ENCODE results near the gene PIGU.

The PIGU gene

DNA sequence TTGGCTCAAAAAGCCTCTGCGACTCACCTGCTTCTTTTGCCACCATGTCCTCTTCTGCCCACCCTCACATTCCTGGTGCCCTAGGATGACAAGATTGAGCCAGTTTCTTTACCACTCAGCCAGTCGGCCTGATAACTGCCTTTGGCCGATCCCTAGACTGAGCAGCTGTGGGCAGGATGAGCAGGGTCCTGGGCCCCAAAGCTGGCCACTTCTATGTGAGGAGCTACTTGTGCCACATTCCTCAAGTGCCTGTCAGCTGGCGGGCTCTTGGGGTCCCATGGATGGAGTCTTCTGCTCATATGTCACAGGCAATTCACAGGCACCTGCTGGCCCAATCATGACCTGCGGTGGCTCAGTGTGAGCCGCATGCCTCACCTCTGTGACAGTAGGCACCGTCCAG is 144.1 kb downstream of the PIGU start:
- Mint-ChIP-seq H3K36me3 (ENCODE audit: insufficient read depth) (peaks cover 44% of the 10 kb centered on the region), H3K27ac (ENCODE audit: low read depth) (no peak overlapping the region), H3K9me3 (no peaks in the 10 kb centered on the region), H3K27me3 (no peaks in the 10 kb centered on the region), H3K4me1 (peaks cover 25% of the 10 kb centered on the region), H3K4me3 (no peak overlapping the region)
- no peak for ATAC-seq (replicated peaks; ENCODE audit: extremely low read depth, poor library complexity, severe bottlenecking)
- no peak for DNase-seq (ENCODE audit: low spot score in 2 of 2)

DNA sequence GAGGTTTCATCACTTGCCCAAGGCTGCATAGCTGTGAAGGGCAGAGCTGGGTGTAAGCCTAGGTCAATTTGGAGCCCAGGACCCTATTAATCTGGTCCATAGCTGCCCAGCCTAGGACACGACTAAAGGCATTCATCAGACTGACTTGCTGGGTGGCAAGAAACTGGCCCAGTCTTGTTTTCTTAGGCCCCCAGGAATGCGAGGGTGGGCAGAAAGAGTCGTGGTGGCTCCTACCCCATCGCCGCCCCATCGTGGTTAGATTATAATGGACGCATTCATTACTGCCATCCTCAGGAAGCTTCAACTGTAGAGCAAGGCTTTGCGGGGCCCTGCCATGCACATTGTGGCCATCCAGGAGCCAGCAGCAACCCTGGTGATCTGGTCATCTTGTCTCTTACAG is 144.6 kb downstream of the PIGU start:
- no peak for ATAC-seq (replicated peaks; ENCODE audit: extremely low read depth, poor library complexity, severe bottlenecking)
- Mint-ChIP-seq H3K4me1 (peaks cover 25% of the 10 kb centered on the region), H3K4me3 (no peak overlapping the region), H3K36me3 (ENCODE audit: insufficient read depth) (peaks cover 46% of the 10 kb centered on the region), H3K9me3 (no peaks in the 10 kb centered on the region), H3K27ac (ENCODE audit: low read depth) (no peak overlapping the region), H3K27me3 (no peaks in the 10 kb centered on the region)
- DNase-seq (ENCODE audit: low spot score in 2 of 2): no peak

DNA sequence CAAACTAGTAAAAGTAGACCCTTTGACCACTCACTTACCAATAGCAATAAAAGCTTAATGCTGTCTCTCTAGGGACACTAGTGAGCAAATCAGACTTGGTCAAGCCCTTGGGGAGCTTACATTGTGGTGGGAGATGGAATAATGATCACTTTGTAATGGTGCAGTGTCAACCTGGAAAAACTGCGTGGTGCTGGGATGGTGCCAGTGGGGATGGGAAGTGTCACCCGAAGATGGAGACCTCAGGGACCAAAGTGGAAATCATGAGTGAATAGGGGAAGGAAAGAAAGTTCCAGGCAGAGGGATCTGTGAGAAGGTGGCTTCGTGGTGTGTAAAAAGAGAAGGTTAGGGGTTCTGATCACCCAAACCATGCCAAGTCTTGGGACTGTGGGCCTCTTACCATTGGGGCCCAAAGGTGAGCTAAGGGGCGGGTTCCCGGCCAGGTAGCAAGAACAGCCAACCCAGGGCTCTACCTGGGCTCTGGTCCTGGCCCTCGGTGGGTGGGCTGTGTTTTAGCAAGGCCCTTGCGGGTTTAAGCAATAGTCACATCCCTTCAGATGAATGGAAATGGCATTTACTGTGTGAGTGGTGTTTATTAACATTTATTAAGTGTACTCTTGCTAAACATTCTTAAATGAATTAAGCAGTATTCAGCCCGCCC is 145.2 kb downstream of the PIGU start:
- no peak overlapping the region for H3K4me3 Mint-ChIP-seq
- no peaks in the 10 kb centered on the region for H3K9me3 Mint-ChIP-seq
- DNase-seq (ENCODE audit: low spot score in 2 of 2) (no peak), ATAC-seq (replicated peaks; ENCODE audit: extremely low read depth, poor library complexity, severe bottlenecking) (no peak)
- H3K4me1 Mint-ChIP-seq: peaks cover 25% of the 10 kb centered on the region
- no peaks in the 10 kb centered on the region for H3K27me3 Mint-ChIP-seq
- peaks cover 49% of the 10 kb centered on the region for H3K36me3 Mint-ChIP-seq (ENCODE audit: insufficient read depth)
- peak overlapping the region; percentile 50 for H3K27ac Mint-ChIP-seq (ENCODE audit: low read depth)

DNA sequence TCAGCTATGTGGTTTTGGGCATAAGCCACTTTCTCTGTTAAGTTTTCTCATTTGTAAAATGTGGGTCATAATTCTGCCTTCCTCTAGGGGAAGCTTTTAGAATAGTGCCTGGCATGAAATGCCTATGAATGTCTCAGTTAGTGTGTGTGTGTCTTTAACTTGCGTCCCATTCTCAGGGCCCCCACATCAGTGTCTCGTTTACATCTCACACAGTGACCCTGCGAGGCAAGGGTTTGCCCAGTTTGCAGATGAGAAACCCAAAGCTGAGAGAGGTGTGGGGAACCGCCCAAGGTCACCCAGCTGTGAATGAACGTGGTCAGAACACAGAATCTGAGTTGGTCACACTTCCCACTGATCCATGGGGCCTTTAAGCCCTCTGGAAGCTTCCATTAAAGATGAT is 146.6 kb downstream of the PIGU start:
- ATAC-seq (replicated peaks; ENCODE audit: extremely low read depth, poor library complexity, severe bottlenecking): no peak
- H3K27ac Mint-ChIP-seq (ENCODE audit: low read depth): peak overlapping the region; percentile 29
- no peak overlapping the region for H3K4me3 Mint-ChIP-seq
- DNase-seq (ENCODE audit: low spot score in 2 of 2): no peak
- no peaks in the 10 kb centered on the region for H3K9me3 Mint-ChIP-seq
- peaks cover 34% of the 10 kb centered on the region for H3K4me1 Mint-ChIP-seq
- H3K27me3 Mint-ChIP-seq: no peaks in the 10 kb centered on the region
- H3K36me3 Mint-ChIP-seq (ENCODE audit: insufficient read depth): peaks cover 45% of the 10 kb centered on the region

DNA sequence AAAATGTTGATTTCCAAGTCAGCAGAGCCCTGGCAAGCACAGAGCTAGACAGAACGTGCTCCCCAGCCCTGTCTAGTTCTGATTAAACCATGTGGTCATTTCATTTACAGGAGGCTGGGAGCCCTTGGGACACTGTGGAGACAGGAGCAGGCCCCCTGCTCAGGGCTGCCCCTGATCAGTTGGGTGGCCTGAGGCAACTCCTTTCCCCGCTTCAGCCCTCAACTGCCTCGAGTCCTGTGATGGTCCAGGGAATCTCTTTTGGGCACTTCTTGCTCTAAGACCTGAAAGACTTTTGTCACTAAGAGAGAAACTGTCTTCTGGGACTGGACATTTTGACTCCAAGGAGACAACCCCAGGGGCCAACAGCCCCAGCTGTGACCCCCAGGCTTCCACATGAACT is 147.2 kb downstream of the PIGU start:
- H3K36me3 Mint-ChIP-seq (ENCODE audit: insufficient read depth): peaks cover 46% of the 10 kb centered on the region
- DNase-seq (ENCODE audit: low spot score in 2 of 2) (no peak), ATAC-seq (replicated peaks; ENCODE audit: extremely low read depth, poor library complexity, severe bottlenecking) (no peak)
- no peaks in the 10 kb centered on the region for H3K27me3 Mint-ChIP-seq
- no peak overlapping the region for H3K27ac Mint-ChIP-seq (ENCODE audit: low read depth)
- no peaks in the 10 kb centered on the region for H3K9me3 Mint-ChIP-seq
- H3K4me3 Mint-ChIP-seq: no peak overlapping the region
- H3K4me1 Mint-ChIP-seq: peaks cover 37% of the 10 kb centered on the region

DNA sequence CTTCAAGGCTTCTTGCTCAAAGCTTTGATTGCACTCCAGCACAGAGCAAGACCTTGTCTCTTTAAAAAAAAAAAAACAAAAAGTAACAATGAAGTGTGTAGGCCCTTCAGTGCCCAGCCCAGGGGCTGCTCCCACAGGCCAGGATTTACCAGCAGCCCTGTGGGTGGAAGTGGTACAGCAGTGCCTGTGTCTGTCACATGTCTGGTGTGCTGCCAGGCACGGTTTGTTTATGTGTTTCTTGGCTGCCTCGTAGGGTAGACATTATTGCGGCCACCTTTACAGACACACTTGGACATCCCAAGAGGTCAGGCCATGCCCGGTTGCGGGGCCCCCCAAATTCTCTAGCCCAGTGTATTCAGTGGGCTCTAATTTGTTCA is 148.0 kb downstream of the PIGU start:
- Mint-ChIP-seq H3K27ac (ENCODE audit: low read depth) (no peak overlapping the region), H3K9me3 (no peaks in the 10 kb centered on the region), H3K27me3 (no peaks in the 10 kb centered on the region), H3K36me3 (ENCODE audit: insufficient read depth) (peaks cover 41% of the 10 kb centered on the region), H3K4me3 (no peak overlapping the region), H3K4me1 (peaks cover 31% of the 10 kb centered on the region)
- DNase-seq (ENCODE audit: low spot score in 2 of 2): no peak
- no peak for ATAC-seq (replicated peaks; ENCODE audit: extremely low read depth, poor library complexity, severe bottlenecking)

DNA sequence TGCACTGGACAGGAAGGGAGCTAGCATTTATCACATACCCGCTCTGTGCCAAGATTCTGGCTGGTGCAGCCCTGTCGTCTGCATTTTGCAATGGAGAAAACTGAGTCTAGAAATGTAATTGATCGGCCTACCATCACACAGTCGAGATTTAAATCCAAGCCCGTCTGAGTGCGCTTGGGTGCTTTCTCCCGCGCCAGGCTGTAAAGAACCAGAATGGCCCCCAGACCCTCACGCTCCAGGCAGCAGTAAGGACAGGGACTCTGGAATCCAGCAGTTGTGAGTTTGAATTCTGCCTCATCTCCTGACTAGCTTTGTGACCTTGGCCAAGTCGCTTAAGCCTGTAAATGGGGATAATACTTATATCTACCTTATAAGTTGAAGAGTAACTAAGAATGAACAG is 149.9 kb downstream of the PIGU start:
- DNase-seq (ENCODE audit: low spot score in 2 of 2) (no peak), ATAC-seq (replicated peaks; ENCODE audit: extremely low read depth, poor library complexity, severe bottlenecking) (no peak)
- Mint-ChIP-seq H3K9me3 (no peaks in the 10 kb centered on the region), H3K27ac (ENCODE audit: low read depth) (no peak overlapping the region), H3K27me3 (no peaks in the 10 kb centered on the region), H3K4me1 (peaks cover 49% of the 10 kb centered on the region), H3K4me3 (no peak overlapping the region), H3K36me3 (ENCODE audit: insufficient read depth) (peaks cover 43% of the 10 kb centered on the region)

DNA sequence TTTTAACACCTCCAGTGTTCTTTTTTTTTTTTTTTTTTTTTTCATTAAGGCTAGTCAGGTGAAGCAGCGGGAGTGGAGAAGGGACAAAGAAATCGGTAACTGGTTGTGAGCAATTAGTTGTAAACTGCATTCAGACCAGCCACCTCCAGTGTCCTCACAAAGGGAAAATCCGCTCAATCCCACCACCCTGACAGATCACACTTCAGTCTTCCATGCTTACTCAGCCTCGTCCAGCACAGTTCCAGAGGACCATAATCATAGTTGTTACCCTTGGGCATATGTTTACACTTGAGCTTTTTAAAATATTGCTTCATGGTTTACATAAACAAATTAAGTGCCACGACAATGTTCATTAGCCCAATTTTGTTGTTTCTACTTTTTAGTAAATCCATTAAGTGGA is 150.4 kb downstream of the PIGU start:
- no peak overlapping the region for H3K27ac Mint-ChIP-seq (ENCODE audit: low read depth)
- no peaks in the 10 kb centered on the region for H3K27me3 Mint-ChIP-seq
- H3K4me3 Mint-ChIP-seq: no peak overlapping the region
- no peaks in the 10 kb centered on the region for H3K9me3 Mint-ChIP-seq
- ATAC-seq (replicated peaks; ENCODE audit: extremely low read depth, poor library complexity, severe bottlenecking) (no peak), DNase-seq (ENCODE audit: low spot score in 2 of 2) (no peak)
- H3K4me1 Mint-ChIP-seq: peaks cover 48% of the 10 kb centered on the region
- peaks cover 41% of the 10 kb centered on the region for H3K36me3 Mint-ChIP-seq (ENCODE audit: insufficient read depth)

DNA sequence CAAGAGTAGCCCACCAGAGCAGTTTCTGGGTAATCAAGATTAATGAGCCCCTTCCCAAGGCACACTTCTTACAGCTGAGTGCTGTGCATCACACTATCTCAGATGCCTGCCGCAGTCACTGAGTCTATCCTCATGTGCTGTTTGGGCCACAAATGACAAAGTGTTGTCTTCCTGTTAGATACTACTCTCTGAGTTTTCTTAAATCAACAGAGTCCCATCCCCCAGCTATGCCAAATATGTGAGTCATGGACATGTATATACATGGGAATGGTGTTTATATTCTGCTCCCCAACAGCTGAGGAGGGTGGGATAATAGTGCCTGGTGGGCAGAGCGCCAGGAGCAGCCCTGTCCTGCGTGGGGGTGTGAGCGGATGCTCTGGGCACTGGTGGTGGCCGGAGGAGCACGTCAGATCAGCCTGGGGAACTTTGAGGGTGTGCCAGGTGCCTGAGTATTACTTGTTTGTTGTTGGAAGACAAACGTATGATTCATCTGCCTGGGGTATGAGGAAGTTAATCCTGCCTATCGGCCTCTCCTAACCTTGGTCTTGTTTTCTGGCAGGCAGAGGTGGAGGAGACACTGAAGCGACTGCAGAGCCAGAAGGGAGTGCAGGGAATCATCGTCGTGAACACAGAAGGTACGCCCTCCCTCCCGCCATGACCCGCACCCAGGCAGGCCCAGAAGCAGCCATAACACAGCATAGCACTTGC is 151.0 kb downstream of the PIGU start:
- Mint-ChIP-seq H3K4me3 (no peak overlapping the region), H3K27ac (ENCODE audit: low read depth) (peak overlapping the region; percentile 68), H3K4me1 (peaks cover 42% of the 10 kb centered on the region), H3K9me3 (no peaks in the 10 kb centered on the region), H3K36me3 (ENCODE audit: insufficient read depth) (peaks cover 39% of the 10 kb centered on the region), H3K27me3 (no peaks in the 10 kb centered on the region)
- no peak for DNase-seq (ENCODE audit: low spot score in 2 of 2)
- no peak for ATAC-seq (replicated peaks; ENCODE audit: extremely low read depth, poor library complexity, severe bottlenecking)

DNA sequence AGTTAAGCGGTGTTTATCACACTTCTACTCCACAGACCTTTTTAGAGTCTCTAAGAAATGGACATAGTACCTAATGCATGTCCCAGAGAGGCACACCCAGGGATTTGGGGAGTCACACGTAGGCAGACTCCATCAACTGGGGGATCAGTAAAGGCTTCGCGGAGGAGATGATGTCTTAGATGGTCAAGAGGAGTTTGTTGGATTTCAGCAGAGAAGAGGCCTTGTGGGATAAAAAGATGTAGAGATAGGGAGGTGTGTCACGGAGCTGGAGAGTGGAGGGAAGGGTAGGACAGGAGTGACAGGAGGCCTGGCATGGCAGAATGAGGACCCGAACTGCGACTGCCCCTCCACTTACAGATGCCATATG is 151.6 kb downstream of the PIGU start:
- Mint-ChIP-seq H3K27ac (ENCODE audit: low read depth) (peak overlapping the region; percentile 68), H3K9me3 (no peaks in the 10 kb centered on the region), H3K4me3 (no peak overlapping the region), H3K36me3 (ENCODE audit: insufficient read depth) (peaks cover 35% of the 10 kb centered on the region), H3K4me1 (peaks cover 37% of the 10 kb centered on the region), H3K27me3 (no peaks in the 10 kb centered on the region)
- ATAC-seq (replicated peaks; ENCODE audit: extremely low read depth, poor library complexity, severe bottlenecking) (no peak), DNase-seq (ENCODE audit: low spot score in 2 of 2) (peak in 1 of 2 donors; percentile 6)

DNA sequence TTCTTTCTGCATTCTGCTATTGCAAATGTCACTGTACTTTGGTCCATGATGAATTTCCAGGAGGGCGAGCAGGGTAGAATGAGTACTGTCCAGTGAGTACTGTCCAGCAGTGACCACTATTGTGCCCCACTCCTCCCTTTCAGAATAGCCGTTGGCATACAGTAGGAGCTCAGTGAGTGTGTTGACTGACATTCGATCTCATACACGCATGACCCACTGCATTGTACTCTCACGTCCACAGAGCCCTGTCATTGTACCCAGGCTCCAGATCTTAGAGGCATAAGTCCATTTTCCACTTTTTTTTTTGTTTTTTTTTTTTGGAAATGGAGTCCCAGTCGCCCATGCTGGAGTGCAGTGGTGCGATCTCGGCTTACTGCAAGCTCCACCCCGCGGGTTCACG is 152.5 kb downstream of the PIGU start:
- peaks cover 30% of the 10 kb centered on the region for H3K36me3 Mint-ChIP-seq (ENCODE audit: insufficient read depth)

DNA sequence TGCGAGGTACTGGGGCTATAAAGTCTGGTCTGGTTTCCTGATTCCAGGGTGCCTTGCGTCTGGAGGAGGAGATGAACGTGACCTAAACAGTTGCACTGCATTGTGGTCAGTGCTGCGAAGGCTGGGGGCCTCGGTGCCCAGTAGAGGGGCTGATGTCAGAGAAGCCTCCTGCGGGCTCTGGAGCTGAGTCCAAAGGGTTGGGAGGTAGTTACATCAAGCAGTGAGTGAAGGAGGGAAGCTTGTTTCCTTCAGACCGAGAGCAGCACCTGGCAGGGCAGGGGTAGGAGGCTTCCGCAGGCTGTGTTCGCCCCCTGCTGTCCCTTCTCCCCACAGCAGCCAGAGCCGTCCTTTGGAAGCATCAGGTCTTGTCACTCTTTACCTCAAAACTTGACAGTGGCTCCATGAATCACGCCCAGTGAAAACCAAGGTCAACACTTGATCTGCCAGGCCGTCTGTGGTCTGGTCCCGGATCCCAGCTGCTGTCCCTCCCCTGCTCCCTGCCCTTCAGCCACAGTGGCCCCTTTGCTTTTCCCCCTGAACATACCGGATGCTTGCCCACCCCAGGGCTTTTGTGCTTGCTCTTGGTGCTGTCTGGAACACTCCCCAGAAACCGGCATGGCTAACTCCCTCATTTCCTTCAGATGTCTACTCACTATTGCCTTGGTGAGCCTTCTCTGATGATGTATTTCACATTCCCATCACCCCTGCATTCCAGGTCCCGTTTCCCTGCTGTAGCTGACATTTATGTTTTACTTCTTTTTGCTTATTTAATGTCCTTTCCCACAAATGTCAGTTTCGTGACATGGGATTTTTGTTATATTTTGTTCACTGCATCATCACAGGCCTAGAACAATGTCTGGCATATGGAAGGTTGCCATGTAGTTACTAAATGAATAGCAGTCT is 153.7 kb downstream of the PIGU start:
- H3K27me3 Mint-ChIP-seq: no peaks in the 10 kb centered on the region
- DNase-seq (ENCODE audit: low spot score in 2 of 2): peak; percentile 18 to 30
- ATAC-seq (replicated peaks; ENCODE audit: extremely low read depth, poor library complexity, severe bottlenecking): no peak
- H3K4me1 Mint-ChIP-seq: peaks cover 38% of the 10 kb centered on the region
- H3K4me3 Mint-ChIP-seq: no peak overlapping the region
- no peaks in the 10 kb centered on the region for H3K9me3 Mint-ChIP-seq
- H3K36me3 Mint-ChIP-seq (ENCODE audit: insufficient read depth): peaks cover 23% of the 10 kb centered on the region
- H3K27ac Mint-ChIP-seq (ENCODE audit: low read depth): peak overlapping the region; percentile 23

More for the DNA sequence above, 152.5 kb downstream of the PIGU start:
- Mint-ChIP-seq H3K4me1 (peaks cover 33% of the 10 kb centered on the region), H3K4me3 (no peak overlapping the region), H3K27ac (ENCODE audit: low read depth) (no peak overlapping the region), H3K9me3 (no peaks in the 10 kb centered on the region), H3K27me3 (no peaks in the 10 kb centered on the region)
- no peak for ATAC-seq (replicated peaks; ENCODE audit: extremely low read depth, poor library complexity, severe bottlenecking)
- no peak for DNase-seq (ENCODE audit: low spot score in 2 of 2)
